HL-60 (cell line): Measurements from ENCODE around the gene MYO3B.

Source experiments
- CTCF ChIP-seq: IDR thresholded peaks from one replicate; pipeline ENCODE4 v1.5.1; 2011; ENCODE audit warnings: low read length, control low read depth, inconsistent platforms; ENCODE audit not compliant: insufficient read depth
- POLR2AphosphoS5 ChIP-seq: IDR thresholded peaks from 2 replicates; pipeline ENCODE4 v1.6.1; 2012; ENCODE audit warnings: low read depth
- REST ChIP-seq: IDR thresholded peaks from 2 replicates; pipeline ENCODE4 v1.6.1; 2012; ENCODE audit warnings: low read depth; ENCODE audit not compliant: insufficient replicate concordance

GRCh38 chr2:170449034-170449433 lies 271.1 kb downstream of the MYO3B start:
- TF ChIP-seq CTCF: no peak
- TF ChIP-seq POLR2AphosphoS5: no peak
- no peak for TF ChIP-seq REST
